Testis (tissue), 2 donors: ENCODE data around the gene REPIN1.

Experiments used
- CTCF ChIP-seq, 3 experiments: fragments of 450-650 bp in 2 of 3; fragments of 200-600 bp in 1 of 3; sonication (generic) in 1 of 3; IDR thresholded peaks; one replicate each; pipeline ENCODE4 v1.5.1; 2016 to 2019; ENCODE audit warnings: antibody characterized with exemption in 3 of 3, mild to moderate bottlenecking in 2 of 3, moderate library complexity in 1 of 3
- POLR2A ChIP-seq: fragments of 450-650 bp; IDR thresholded peaks from one replicate; pipeline ENCODE4 v1.6.1; 2017; ENCODE audit warnings: antibody characterized with exemption, mild to moderate bottlenecking, moderate library complexity

GRCh38 chr7:150356265-150356897 lies 12.2 kb upstream of the REPIN1 start:
- TF ChIP-seq CTCF (IDR thresholded peaks at IDR 0.05) (peak in 2 of 3 experiments; percentile 24 to 68), POLR2A (no peak)
